ENCODE data around the gene CCDC137. TPM values are rescaled to one million over a fixed set of nuclear protein-coding genes. Genes with fewer than 3 reads are reported as not detected.

Gene CCDC137
- total and polyA plus RNA-seq, 2 donors (not counting 3 experiments of a cell fraction or from before 2014, with no cell fraction given): 12.9 to 32.2 TPM

GRCh38 chr17:81650951-81651350, 15.6 kb upstream of the CCDC137 start:
- no peak for TF ChIP-seq GATA2 (IDR thresholded peaks at IDR 0.05; ENCODE audit: insufficient read depth, insufficient read length, low read depth, low read length)
- no peak for TF ChIP-seq EZH2 (IDR thresholded peaks at IDR 0.05; ENCODE audit: borderline replicate concordance, low read depth, low read length, severe bottlenecking)
- no peak for TF ChIP-seq MYC (IDR thresholded peaks at IDR 0.05; ENCODE audit: low read depth, low read length)
- no peak for TF ChIP-seq POLR2AphosphoS5 (IDR thresholded peaks at IDR 0.05; ENCODE audit: insufficient read depth, low read depth, low read length)
- TF ChIP-seq CTCF (IDR thresholded peaks at IDR 0.05; ENCODE audit: extremely low read depth in 1 of 2, insufficient read depth in 1 of 2, low read depth in 1 of 2, low read length in 2 of 2): no peak
- no peak for TF ChIP-seq FOS (IDR thresholded peaks at IDR 0.05; ENCODE audit: borderline replicate concordance, insufficient read depth, low read length)
- no peak for TF ChIP-seq MAX (IDR thresholded peaks at IDR 0.05; ENCODE audit: insufficient read depth, insufficient read length)
- no peak for TF ChIP-seq POLR2A (IDR thresholded peaks at IDR 0.05; ENCODE audit: low read depth, low read length)
- TF ChIP-seq JUN (IDR thresholded peaks at IDR 0.05; ENCODE audit: borderline replicate concordance, insufficient read depth, insufficient read length, low read depth): no peak
- Histone ChIP-seq H3K79me2 (ENCODE audit: control insufficient read depth, insufficient read depth, low read length) (no peaks in the 10 kb centered on the region), H4K20me1 (replicated peaks; ENCODE audit: control insufficient read depth, extremely low read depth, insufficient read depth, low read length) (no peaks in the 10 kb centered on the region), H3K4me2 (ENCODE audit: insufficient read depth, low read length) (no peak overlapping the region), H3K4me1 (ENCODE audit: control insufficient read depth, extremely low read depth, insufficient read depth, low read length) (no peaks in the 10 kb centered on the region), H3K4me3 (replicated peaks in 1 of 3; ENCODE audit: insufficient read depth in 1 of 3, low read depth in 1 of 3, low read length in 3 of 3) (no peak overlapping the region), H2AFZ (ENCODE audit: low read depth, low read length) (no peak overlapping the region), H3K9me3 (replicated peaks; ENCODE audit: control insufficient read depth, insufficient read depth, low read length) (no peaks in the 10 kb centered on the region), H3K9me1 (replicated peaks; ENCODE audit: control insufficient read depth, extremely low read depth, insufficient read depth, low read length) (no peaks in the 10 kb centered on the region), H3K27me3 (ENCODE audit: control insufficient read depth in 2 of 2, insufficient read depth in 2 of 2, low read length in 2 of 2) (peaks cover 18 to 22% of the 10 kb centered on the region in 2 experiments), H3K36me3 (ENCODE audit: control insufficient read depth in 2 of 2, extremely low read depth in 1 of 2, insufficient read depth in 2 of 2, low read length in 2 of 2) (no peaks in the 10 kb centered on the region), H3K27ac (ENCODE audit: insufficient read depth, low read depth, low read length) (no peak overlapping the region), H3K9ac (replicated peaks; ENCODE audit: extremely low read depth, insufficient read depth, low read length) (no peak overlapping the region)
- FAIRE-seq (no peak), DNase-seq (ENCODE audit: low read depth, low spot score) (no peak)
- intact Hi-C loops (cut with micrococcal nuclease): no loop called here
- no TSS peak for BruUV-seq (replicated peaks)
- ChIA-PET CTCF (interaction anchor here (1.4 kb wide), 1 partner anchor 9 kb away, joined by 4 read pairs; no protein-coding TSS in a partner anchor), POLR2A (no interaction called here)
- dilution Hi-C loops (cut with MboI; ENCODE audit: extremely low pct_ligation_motif_present, low sequenced_read_pairs): no loop called here
